GM18867 (cell line): ENCODE data around the gene AARS1.
"Not testable (repeated sequence)": the region's sequence is repeated elsewhere in the genome, so short reads cannot be mapped to it uniquely, and the experiment has no call there.

Experiments used
- ATAC-seq: cut with Tn5 transposase; IDR thresholded peaks from one replicate; pipeline ENCODE4 v1.9.1; 2021; ENCODE audit warnings: mild to moderate bottlenecking, moderate library complexity; ENCODE audit not compliant: unreplicated experiment

The AARS1 gene

GRCh38 chr16:70226024-70226423 is 63.3 kb downstream of the AARS1 start:
- not testable (repeated sequence) for ATAC-seq

- ATAC-seq: not testable (repeated sequence)
These were observed 63.9 kb downstream of the AARS1 start for GRCh38 chr16:70225430-70225829.

- ATAC-seq: not testable (repeated sequence)
These were observed 64.7 kb downstream of the AARS1 start for GRCh38 chr16:70224645-70225044.

- ATAC-seq: not testable (repeated sequence)
These were observed 65.3 kb downstream of the AARS1 start for GRCh38 chr16:70223971-70224513.

- ATAC-seq: not testable (repeated sequence)
These were observed 66.1 kb downstream of the AARS1 start for GRCh38 chr16:70223216-70223615.

- not testable (repeated sequence) for ATAC-seq
These were observed 66.7 kb downstream of the AARS1 start for GRCh38 chr16:70222574-70222973.

GRCh38 chr16:70218586-70218985 is 70.7 kb downstream of the AARS1 start:
- ATAC-seq: not testable (repeated sequence)

- ATAC-seq: not testable (repeated sequence)
These were observed 82.9 kb downstream of the AARS1 start for GRCh38 chr16:70206382-70206781.

- not testable (repeated sequence) for ATAC-seq
These were observed 84.5 kb downstream of the AARS1 start for GRCh38 chr16:70204668-70205405.

GRCh38 chr16:70204010-70204409 is 85.3 kb downstream of the AARS1 start:
- not testable (repeated sequence) for ATAC-seq

- not testable (repeated sequence) for ATAC-seq
These were observed 85.8 kb downstream of the AARS1 start for GRCh38 chr16:70203508-70203907.
